H1 (cell line): Measurements from ENCODE around the gene PACSIN2. TPM values are rescaled to one million over a fixed set of nuclear protein-coding genes. Genes with fewer than 3 reads are reported as not detected.

Source experiments
- CTCF ChIA-PET: fragments of 300-600 bp; sonication (Branson Sonifier 250); formaldehyde crosslinking; loops from one replicate; lab custom pipeline; 2021; ENCODE audit not compliant: partially characterized antibody; lab: Charles Lee
- POLR2A ChIA-PET: fragments of 300-600 bp; sonication (Branson Sonifier 250); formaldehyde crosslinking; loops from one replicate; lab custom pipeline; 2021; ENCODE audit warnings: inconsistent platforms; ENCODE audit not compliant: partially characterized antibody; lab: Charles Lee
- DNase-seq, 2 experiments: peaks; one replicate each; pipeline versions ENCODE4 v3.0.0 to v3.0.0-alpha.2; 2010 to 2022; ENCODE audit warnings: low spot score in 2 of 2, low read depth in 1 of 2, mixed read lengths in 1 of 2
- FAIRE-seq: peaks from 2 replicates; lab custom pipeline; 2011; peaks lifted over from hg19 to GRCh38; lab: Jason Lieb, UNC
- H2AFZ ChIP-seq: 2 replicates; pipeline ENCODE4 v1.8.1; 2012; ENCODE audit warnings: low read length, inconsistent platforms
- H2AK5ac ChIP-seq: 2 replicates; pipeline ENCODE4 v1.6.1; 2013; ENCODE audit warnings: low read depth, low read length
- H2BK120ac ChIP-seq: replicated peaks from 2 replicates; pipeline ENCODE3; 2013; ENCODE audit warnings: low read depth, low read length, inconsistent platforms
- H2BK12ac ChIP-seq: 2 replicates; pipeline ENCODE4 v1.6.1; 2013; ENCODE audit warnings: low read depth, low read length
- H2BK15ac ChIP-seq: 2 replicates; pipeline ENCODE4 v1.6.1; 2013; ENCODE audit warnings: low read length
- H2BK20ac ChIP-seq: 2 replicates; pipeline ENCODE4 v1.6.1; 2013; ENCODE audit warnings: low read length
- H2BK5ac ChIP-seq: 2 replicates; pipeline ENCODE4 v1.6.1; 2013; ENCODE audit warnings: low read depth, low read length
- H3K14ac ChIP-seq: 2 replicates; pipeline ENCODE4 v1.6.1; 2013; ENCODE audit warnings: inconsistent platforms; ENCODE audit not compliant: insufficient read length
- H3K18ac ChIP-seq: 2 replicates; pipeline ENCODE4 v1.6.1; 2013; ENCODE audit warnings: low read length; ENCODE audit errors: extremely low read depth
- H3K23ac ChIP-seq: 2 replicates; pipeline ENCODE4 v1.6.1; 2013; ENCODE audit warnings: inconsistent platforms; ENCODE audit not compliant: insufficient read length
- H3K23me2 ChIP-seq: 2 replicates; pipeline ENCODE4 v1.6.1; 2013; ENCODE audit warnings: low read depth, low read length
- H3K27ac ChIP-seq: 2 replicates; pipeline ENCODE4 v1.6.1; 2011; ENCODE audit warnings: low read depth, low read length, inconsistent platforms
- H3K27me3 ChIP-seq, 4 experiments: replicated peaks in 1 of 4; 1 replicate in 1 of 4; 2 replicates in 3 of 4; pipeline versions ENCODE4 v1.6.1 to v1.8.1; 2011 to 2013; ENCODE audit warnings: low read length in 3 of 4, mild to moderate bottlenecking in 3 of 4, inconsistent platforms in 2 of 4, mixed read lengths in 2 of 4, moderate library complexity in 1 of 4; ENCODE audit not compliant: control insufficient read depth in 3 of 4, insufficient read depth in 3 of 4; ENCODE audit errors: extremely low read depth in 1 of 4
- H3K36me3 ChIP-seq, 4 experiments: 2 replicates each; pipeline versions ENCODE4 v1.6.1 to v1.8.1; 2011 to 2013; ENCODE audit warnings: mild to moderate bottlenecking in 4 of 4, low read length in 3 of 4, moderate library complexity in 2 of 4, control low read depth in 1 of 4, inconsistent platforms in 1 of 4; ENCODE audit not compliant: insufficient read depth in 4 of 4, control insufficient read depth in 2 of 4
- H3K4ac ChIP-seq: replicated peaks from 2 replicates; pipeline ENCODE3; 2013; ENCODE audit warnings: low read length, low read depth, mixed read lengths, inconsistent platforms; ENCODE audit not compliant: insufficient read length
- H3K4me1 ChIP-seq, 4 experiments: replicated peaks in 1 of 4; 1 replicate in 1 of 4; 2 replicates in 3 of 4; pipeline versions ENCODE4 v1.6.1 to v1.8.1; 2011 to 2013; ENCODE audit warnings: low read length in 3 of 4, inconsistent platforms in 2 of 4, mixed read lengths in 1 of 4; ENCODE audit not compliant: insufficient read depth in 4 of 4, control insufficient read depth in 3 of 4
- H3K4me2 ChIP-seq, 2 experiments: 2 replicates each; pipeline versions ENCODE4 v1.6.1 to v1.8.1; 2011 to 2013; ENCODE audit warnings: low read depth in 2 of 2, low read length in 2 of 2, control low read depth in 1 of 2, inconsistent platforms in 1 of 2, mild to moderate bottlenecking in 1 of 2; ENCODE audit not compliant: insufficient read depth in 1 of 2
- H3K4me3 ChIP-seq, 4 experiments: fragments of 200-600, 300-600 bp in 1 of 4; sonication (generic), shearing (Covaris generic), sonication (Bioruptor Twin) in 1 of 4; 2 replicates each; pipeline versions ENCODE4 v1.5.1 to v1.8.1; 2011 to 2016; ENCODE audit warnings: low read length in 4 of 4, low read depth in 3 of 4, control low read depth in 2 of 4, inconsistent platforms in 2 of 4, mild to moderate bottlenecking in 2 of 4, mixed read lengths in 1 of 4, moderate library complexity in 1 of 4; ENCODE audit not compliant: insufficient read depth in 2 of 4; ENCODE audit errors: extremely low read depth in 1 of 4
- H3K56ac ChIP-seq: replicated peaks from 2 replicates; pipeline ENCODE3; 2013; ENCODE audit warnings: low read depth, mild to moderate bottlenecking, mixed read lengths, low read length, inconsistent platforms; ENCODE audit not compliant: insufficient read length
- H3K79me1 ChIP-seq: 2 replicates; pipeline ENCODE4 v1.6.1; 2013; ENCODE audit warnings: low read depth, low read length, control low read depth
- H3K79me2 ChIP-seq, 2 experiments: 2 replicates each; pipeline versions ENCODE4 v1.6.1 to v1.8.1; 2012 to 2013; ENCODE audit warnings: low read length in 2 of 2, mild to moderate bottlenecking in 2 of 2, inconsistent platforms in 1 of 2; ENCODE audit not compliant: insufficient read depth in 2 of 2, control insufficient read depth in 1 of 2
- H3K9ac ChIP-seq, 4 experiments: replicated peaks in 1 of 4; 1 replicate in 1 of 4; 2 replicates in 3 of 4; pipeline versions ENCODE4 v1.6.1 to v1.8.1; 2011 to 2013; ENCODE audit warnings: low read depth in 3 of 4, low read length in 3 of 4, control low read depth in 2 of 4, mild to moderate bottlenecking in 2 of 4, moderate library complexity in 2 of 4, inconsistent platforms in 1 of 4; ENCODE audit errors: extremely low read depth in 1 of 4
- H3K9me3 ChIP-seq, 2 experiments: 2 replicates each; pipeline versions ENCODE4 v1.6.1 to v1.8.1; 2012 to 2013; ENCODE audit warnings: mild to moderate bottlenecking in 2 of 2, moderate library complexity in 2 of 2, control low read depth in 1 of 2, inconsistent platforms in 1 of 2, low read depth in 1 of 2, low read length in 1 of 2, mixed read lengths in 1 of 2; ENCODE audit not compliant: insufficient read depth in 2 of 2
- H4K20me1 ChIP-seq, 2 experiments: replicated peaks in 1 of 2; 2 replicates each; pipeline versions ENCODE3 to v1.8.1; 2011 to 2013; ENCODE audit warnings: inconsistent platforms in 2 of 2, low read length in 2 of 2, mild to moderate bottlenecking in 1 of 2; ENCODE audit not compliant: insufficient read depth in 2 of 2, control insufficient read depth in 1 of 2
- H4K5ac ChIP-seq: 2 replicates; pipeline ENCODE4 v1.6.1; 2013; ENCODE audit warnings: low read length, low read depth, mixed read lengths, inconsistent platforms; ENCODE audit not compliant: insufficient read length
- H4K8ac ChIP-seq: 2 replicates; pipeline ENCODE4 v1.8.0; 2013; ENCODE audit warnings: mild to moderate bottlenecking, moderate library complexity, low read length, inconsistent platforms; ENCODE audit not compliant: insufficient read depth; ENCODE audit errors: extremely low read depth
- H4K91ac ChIP-seq: replicated peaks from 2 replicates; pipeline ENCODE3; 2013; ENCODE audit warnings: low read length, mixed read lengths, inconsistent platforms; ENCODE audit not compliant: insufficient read length
- ASH2L ChIP-seq: fragments of 200-600, 300-600 bp; sonication (generic); IDR thresholded peaks from one replicate; pipeline ENCODE4 v1.7.1; 2017; ENCODE audit warnings: low read length
- CBX5 ChIP-seq: fragments of 300-800, 300-1000 bp; sonication (generic); IDR thresholded peaks from 2 replicates; pipeline ENCODE4 v1.7.1; 2016; ENCODE audit warnings: antibody characterized with exemption, low read length, low read depth
- CBX8 ChIP-seq: fragments of 300-800, 300-1000 bp; sonication (generic); IDR thresholded peaks from 2 replicates; pipeline ENCODE4 v1.7.1; 2016; ENCODE audit warnings: low read depth, low read length, borderline replicate concordance
- CHD2 ChIP-seq: IDR thresholded peaks from 2 replicates; pipeline ENCODE4 v1.6.1; 2012; ENCODE audit warnings: low read length, improper control_type of control experiment
- FOSL1 ChIP-seq: IDR thresholded peaks from 2 replicates; pipeline ENCODE4 v1.6.1; 2011; ENCODE audit warnings: mild to moderate bottlenecking, low read depth, low read length, moderate library complexity; ENCODE audit not compliant: insufficient read depth
- GTF2F1 ChIP-seq: IDR thresholded peaks from 2 replicates; pipeline ENCODE4 v1.6.1; 2012; ENCODE audit warnings: low read depth, low read length, improper control_type of control experiment, borderline replicate concordance
- HDAC2 ChIP-seq, 2 experiments: fragments of 300-600 bp in 1 of 2; sonication (generic) in 1 of 2; IDR thresholded peaks; 2 replicates each; pipeline ENCODE4 v1.6.1; 2011 to 2012; ENCODE audit warnings: low read depth in 2 of 2, low read length in 2 of 2, mild to moderate bottlenecking in 2 of 2, moderate library complexity in 2 of 2, borderline replicate concordance in 1 of 2, inconsistent platforms in 1 of 2
- MAFK ChIP-seq: IDR thresholded peaks from 2 replicates; pipeline ENCODE4 v1.6.1; 2012; ENCODE audit warnings: low read depth, mild to moderate bottlenecking, improper control_type of control experiment, low read length
- PHF8 ChIP-seq: fragments of 200-600 bp; sonication (generic); conservative IDR thresholded peaks from 2 replicates; pipeline ENCODE4 v1.7.1; 2012; ENCODE audit warnings: low read depth, mild to moderate bottlenecking, inconsistent platforms, low read length, moderate library complexity
- TAF7 ChIP-seq: optimal IDR thresholded peaks from 2 replicates; pipeline ENCODE3; 2011; ENCODE audit warnings: low read depth, mild to moderate bottlenecking, inconsistent platforms, low read length, moderate library complexity, borderline replicate concordance
- YY1 ChIP-seq: IDR thresholded peaks from 2 replicates; pipeline ENCODE4 v1.6.1; 2011; ENCODE audit warnings: low read depth, mild to moderate bottlenecking, low read length
- WGBS, 2 experiments: shearing (Covaris generic) in 1 of 2; methylation state at CpG; one replicate each; pipeline versions ENCODE4 v1.1.6 to v1.1.7; 2013 to 2015; ENCODE audit warnings: low lambda C conversion rate in 2 of 2, mixed read lengths in 2 of 2, inconsistent platforms in 1 of 2, low coverage in 1 of 2, missing lambda C conversion rate in 1 of 2; ENCODE audit not compliant: insufficient replicate concordance in 2 of 2, insufficient coverage in 1 of 2, insufficient read length in 1 of 2; ENCODE audit errors: extremely low coverage in 1 of 2, missing lambda C conversion rate in 1 of 2; 5-methylcytosine and 5-hydroxymethylcytosine counted together
- polyA plus RNA-seq, 7 experiments: library from polyadenylated mRNA; depleted of rRNA in 3 of 7; stranded (reverse) in 5 of 7; unstranded in 2 of 7; fragments of >200 nt in 5 of 7; fragments of 200-250 nt in 2 of 7; gene quantifications; 1 replicate in 5 of 7; 2 replicates in 1 of 7; 4 replicates in 1 of 7; pipeline versions ENCODE4 v1.2.1 to v1.2.3, GENCODE V29; 2011 to 2013; ENCODE audit warnings: missing spikeins in 2 of 7, mixed read lengths in 2 of 7
- total RNA-seq: library from RNA; stranded (reverse); fragmentation: NEBNext Ultra II Directional; extraction: Animal tissue kit (Norgen Biotek cat#: 25700); gene quantifications from 2 replicates; pipeline ENCODE4 v1.2.1, GENCODE V29; 2021

Gene PACSIN2
- total and polyA plus RNA-seq, 2 of the 8 experiments (the other 6 are each of a cell fraction or from before 2014, with no cell fraction given) = 44.8 to 64.2 TPM

DNA sequence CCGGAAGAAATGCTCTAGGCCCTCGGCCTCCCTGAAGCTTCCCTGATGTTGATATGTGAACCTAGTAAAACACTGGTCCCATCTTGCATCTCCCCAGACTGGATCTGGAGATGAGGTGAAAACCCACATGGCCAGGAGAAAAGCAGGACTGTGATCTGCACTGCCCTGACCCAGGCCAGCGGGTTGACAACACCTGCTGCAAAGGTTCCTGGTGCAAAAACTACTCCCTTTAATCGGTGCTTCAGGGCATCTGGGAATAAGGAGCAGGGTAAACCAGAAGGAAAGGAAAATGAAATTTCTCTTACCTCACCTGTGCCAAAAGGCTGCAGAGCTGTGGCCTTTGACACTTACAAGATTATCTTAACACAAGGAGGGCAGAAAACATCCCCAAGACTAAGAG, 30.6 kb downstream of the PACSIN2 start:
- Histone ChIP-seq H3K9me3 (no peaks in the 10 kb centered on the region), H2BK120ac (peak overlapping the region; percentile 10), H4K5ac (peak overlapping the region; percentile 52), H4K8ac (no peak overlapping the region), H2BK5ac (no peak overlapping the region; the same call in 1 of the 2 replicates), H2BK15ac (0 out of 2 replicates have a peak overlapping the region, but pooled peaks have one; percentile 46), H3K14ac (no peak overlapping the region), H2BK20ac (no peak overlapping the region), H3K4me1 (peaks cover 0 to 19% (median 5%) of the 10 kb centered on the region in 4 experiments; a peak in 5 of 7 replicates), H3K4me2 (peak overlapping the region in 1 of 2 experiments; percentile 27; a peak in 3 of 4 replicates), H3K36me3 (no peaks in the 10 kb centered on the region), H3K9ac (no peak overlapping the region), H4K91ac (no peak overlapping the region), H2AFZ (no peak overlapping the region), H3K23me2 (no peaks in the 10 kb centered on the region), H3K79me2 (peaks cover 8 to 62% of the 10 kb centered on the region in 2 experiments), H3K4me3 (no peak overlapping the region), H3K56ac (no peak overlapping the region), H3K79me1 (peaks cover 2% of the 10 kb centered on the region), H3K4ac (no peak overlapping the region), H3K23ac (no peak overlapping the region), H3K27me3 (no peaks in the 10 kb centered on the region), H2BK12ac (no peak overlapping the region), H4K20me1 (peaks cover 0 to 13% of the 10 kb centered on the region in 2 experiments), H3K18ac (no peak overlapping the region), H3K27ac (no peak overlapping the region), H2AK5ac (no peak overlapping the region)
- WGBS, 2 experiments = 85% methylated on average over 4 of the region's 4 CpGs; no CpG with 5 or more reads in 1 of the 2 experiments
- POLR2A ChIA-PET = interaction anchor here (1.0 to 2.9 kb wide), 3 partner anchors 18 to 69 kb away, joined by 3 to 13 read pairs (median 3); partner anchors contain the start of gene PACSIN2
- CTCF ChIA-PET = interaction anchor here (0.6 to 1.3 kb wide), 2 partner anchors 21 to 56 kb away, joined by 3 to 4 read pairs; no protein-coding TSS in a partner anchor
- FAIRE-seq = no peak
- no peak for DNase-seq
- TF ChIP-seq HDAC2 (IDR thresholded peaks at IDR 0.05; ENCODE audit: borderline replicate concordance in 1 of 2, low read depth in 2 of 2, low read length in 2 of 2) (no peak), FOSL1 (no peak), MAFK (no peak), TAF7 (no peak), PHF8 (no peak), GTF2F1 (no peak), CBX8 (no peak), CHD2 (no peak), CBX5 (no peak), ASH2L (no peak), YY1 (no peak)
